GM23248 (cell line): Measurements from ENCODE around the gene BCAS4. TPM values are rescaled to one million over a fixed set of nuclear protein-coding genes. Genes with fewer than 3 reads are reported as not detected.

Experiments
- DNase-seq: peaks from one replicate; pipeline ENCODE4 v3.0.0-alpha.2; 2015
- H2AFZ ChIP-seq: fragments of 200-600 bp; sonication (generic); 2 replicates; pipeline ENCODE4 v1.6.1; 2016; ENCODE audit warnings: antibody characterized with exemption
- H3F3A ChIP-seq: fragments of 200-600 bp; sonication (generic); 2 replicates; pipeline ENCODE4 v1.6.1; 2016; ENCODE audit warnings: mild to moderate bottlenecking, antibody characterized with exemption, mixed run types; ENCODE audit not compliant: insufficient read depth
- H3K27ac ChIP-seq: fragments of 200-600 bp; sonication (generic); 2 replicates; pipeline ENCODE4 v1.5.1; 2016; ENCODE audit warnings: mild to moderate bottlenecking
- H3K27me3 ChIP-seq: fragments of 200-600 bp; sonication (generic); replicated peaks from 2 replicates; pipeline ENCODE4 v1.6.1; 2016; ENCODE audit warnings: mild to moderate bottlenecking; ENCODE audit not compliant: insufficient read depth
- H3K36me3 ChIP-seq: fragments of 200-600 bp; sonication (generic); 2 replicates; pipeline ENCODE4 v1.6.1; 2016; ENCODE audit warnings: low read depth, mild to moderate bottlenecking
- H3K4me1 ChIP-seq: fragments of 200-600 bp; sonication (generic); 2 replicates; pipeline ENCODE4 v1.6.1; 2016; ENCODE audit warnings: mild to moderate bottlenecking; ENCODE audit not compliant: insufficient read depth
- H3K4me2 ChIP-seq: fragments of 200-600 bp; sonication (generic); one replicate; pipeline ENCODE4 v1.6.1; 2016; ENCODE audit warnings: mild to moderate bottlenecking; ENCODE audit not compliant: unreplicated experiment
- H3K4me3 ChIP-seq: fragments of 200-600 bp; sonication (generic); 2 replicates; pipeline ENCODE4 v1.5.1; 2016; ENCODE audit warnings: mild to moderate bottlenecking
- H3K79me2 ChIP-seq: fragments of 200-600 bp; sonication (generic); 2 replicates; pipeline ENCODE4 v1.6.1; 2016; ENCODE audit warnings: mild to moderate bottlenecking; ENCODE audit not compliant: insufficient read depth
- H3K9ac ChIP-seq: fragments of 200-600 bp; sonication (generic); 2 replicates; pipeline ENCODE4 v1.6.1; 2016; ENCODE audit warnings: mild to moderate bottlenecking
- H3K9me2 ChIP-seq: fragments of 200-600 bp; sonication (generic); 2 replicates; pipeline ENCODE4 v1.6.1; 2016; ENCODE audit warnings: mixed run types, mild to moderate bottlenecking, moderate library complexity; ENCODE audit not compliant: insufficient read depth
- H3K9me3 ChIP-seq: fragments of 200-600 bp; sonication (generic); one replicate; pipeline ENCODE4 v1.6.1; 2017; ENCODE audit warnings: low read depth
- H4K20me1 ChIP-seq: fragments of 200-600 bp; sonication (generic); 2 replicates; pipeline ENCODE4 v1.6.0; 2016; ENCODE audit not compliant: insufficient read depth
- EZH2 ChIP-seq: fragments of 200-600 bp; sonication (generic); IDR thresholded peaks from 2 replicates; pipeline ENCODE4 v1.6.1; 2018; ENCODE audit warnings: antibody characterized with exemption, mild to moderate bottlenecking; ENCODE audit not compliant: insufficient read depth, poor library complexity, severe bottlenecking
- EZH2phosphoT487 ChIP-seq: fragments of 200-600 bp; sonication (generic); IDR thresholded peaks from 2 replicates; pipeline ENCODE4 v1.6.1; 2018; ENCODE audit warnings: antibody characterized with exemption, moderate library complexity, mild to moderate bottlenecking, low read depth; ENCODE audit not compliant: insufficient read depth
- WGBS, 2 experiments: methylation state at CpG; one replicate each; pipeline ENCODE4 v1.1.6; 2015 to 2017; ENCODE audit warnings: low lambda C conversion rate in 2 of 2, low coverage in 1 of 2; ENCODE audit errors: missing lambda C conversion rate in 2 of 2; 5-methylcytosine and 5-hydroxymethylcytosine counted together
- in situ Hi-C: fragments of 300-500 bp; cut with MboI; formaldehyde crosslinking; loops from 2 replicates; pipeline ENCODE4 v1.15.0; 2020
- polyA plus RNA-seq: library from polyadenylated mRNA; unstranded; fragments of >200 nt; fragmentation: Nextera tagmentation; extraction: Ambion mirVana; gene quantifications from 2 replicates; pipeline ENCODE4 v1.2.1, GENCODE V29; 2016
- total RNA-seq: library from RNA; depleted of rRNA; stranded (reverse); fragments of >200 nt; shearing (Covaris generic); gene quantifications from 2 replicates; pipeline ENCODE4 v1.2.3, GENCODE V29; 2014

The BCAS4 gene
- total and polyA plus RNA-seq, 2 experiments from 2014 or later: 12.6 to 16.8 TPM

DNA sequence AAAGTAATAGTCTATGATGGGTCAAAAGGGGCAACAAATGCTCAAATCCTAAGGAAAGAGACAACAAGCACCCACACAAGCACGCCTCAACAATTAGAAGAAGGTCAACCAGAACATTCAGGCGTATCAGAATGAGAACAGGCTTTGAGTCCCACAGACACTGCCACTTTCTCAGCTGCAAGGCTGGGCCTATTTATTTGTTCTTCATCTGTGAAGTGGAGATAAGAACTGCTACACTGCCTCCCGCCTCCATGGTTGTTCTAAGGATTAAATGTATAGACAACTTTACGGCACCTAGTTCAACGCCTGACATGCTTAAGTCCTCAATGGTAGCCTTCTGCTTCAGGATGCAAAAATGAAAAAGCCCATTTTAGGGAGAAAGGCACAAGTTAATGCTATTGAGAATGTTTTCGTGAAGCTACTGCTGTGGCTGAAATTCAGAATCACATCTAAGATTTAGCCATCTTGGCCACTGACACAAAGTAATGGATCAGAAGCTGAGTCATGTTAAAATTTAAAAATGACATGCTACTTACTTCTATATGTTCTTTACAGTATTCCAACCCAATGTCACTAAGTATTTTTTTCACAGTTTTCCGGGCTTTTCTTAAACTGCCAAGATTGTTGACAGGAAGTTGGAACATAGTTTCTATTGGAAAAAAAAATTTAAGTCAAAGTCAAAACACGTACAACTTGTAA is 108.6 kb downstream of the BCAS4 start:
- no peak overlapping the region for H2AFZ ChIP-seq
- H3F3A ChIP-seq: peaks cover 39% of the 10 kb centered on the region
- peaks cover 100% of the 10 kb centered on the region for H3K79me2 ChIP-seq
- in situ Hi-C loops: no loop called here
- no peaks in the 10 kb centered on the region for H3K9me2 ChIP-seq
- 83 to 84% methylated on average over 8 of the region's 8 CpGs for WGBS, 2 experiments
- TF ChIP-seq EZH2 (no peak), EZH2phosphoT487 (no peak)
- H3K4me2 ChIP-seq: no peak overlapping the region
- no peaks in the 10 kb centered on the region for H3K4me1 ChIP-seq
- peaks cover 37% of the 10 kb centered on the region for H3K36me3 ChIP-seq
- H4K20me1 ChIP-seq: peaks cover 13% of the 10 kb centered on the region; the same call in 1 of the 2 replicates
- H3K27ac ChIP-seq: no peak overlapping the region
- no peaks in the 10 kb centered on the region for H3K9me3 ChIP-seq
- H3K27me3 ChIP-seq: no peaks in the 10 kb centered on the region
- DNase-seq: no peak
- no peak overlapping the region for H3K4me3 ChIP-seq
- no peak overlapping the region for H3K9ac ChIP-seq

DNA sequence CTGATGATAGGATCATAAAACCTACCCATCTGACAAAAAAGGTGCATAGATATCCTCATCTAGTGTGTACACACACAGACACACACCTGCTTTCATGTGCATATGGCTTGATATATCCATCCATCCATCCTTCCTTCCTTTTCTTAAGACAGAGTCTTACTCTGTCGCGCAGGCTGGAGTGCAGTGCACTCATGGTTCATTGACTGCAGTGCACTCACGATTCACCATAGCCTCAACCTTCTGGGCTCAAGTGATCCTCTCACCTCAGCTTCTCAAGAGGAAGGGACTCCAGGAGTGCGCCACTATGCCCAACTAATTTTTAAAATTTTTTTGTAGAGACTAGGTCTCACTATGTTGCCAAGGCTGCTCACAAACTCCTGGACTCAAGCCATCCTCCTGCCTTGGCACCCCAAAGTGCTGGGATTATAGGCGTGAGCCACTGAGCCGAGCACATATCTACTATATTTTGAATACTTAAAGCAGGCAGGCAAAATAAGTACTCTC is 109.3 kb downstream of the BCAS4 start:
- Histone ChIP-seq H3K4me2 (no peak overlapping the region), H3K4me1 (no peaks in the 10 kb centered on the region; the same call in 1 of the 2 replicates), H4K20me1 (peaks cover 13% of the 10 kb centered on the region; the same call in 1 of the 2 replicates), H3K79me2 (peaks cover 100% of the 10 kb centered on the region), H2AFZ (no peak overlapping the region), H3K27ac (no peak overlapping the region), H3K9me2 (no peaks in the 10 kb centered on the region), H3K27me3 (no peaks in the 10 kb centered on the region), H3K4me3 (no peak overlapping the region), H3K9me3 (no peaks in the 10 kb centered on the region), H3F3A (peaks cover 45% of the 10 kb centered on the region), H3K36me3 (peaks cover 31% of the 10 kb centered on the region), H3K9ac (no peak overlapping the region)
- DNase-seq: no peak
- 80 to 81% methylated on average over 6 of the region's 6 CpGs for WGBS, 2 experiments
- TF ChIP-seq EZH2phosphoT487 (no peak), EZH2 (no peak)
- in situ Hi-C loops: no loop called here

DNA sequence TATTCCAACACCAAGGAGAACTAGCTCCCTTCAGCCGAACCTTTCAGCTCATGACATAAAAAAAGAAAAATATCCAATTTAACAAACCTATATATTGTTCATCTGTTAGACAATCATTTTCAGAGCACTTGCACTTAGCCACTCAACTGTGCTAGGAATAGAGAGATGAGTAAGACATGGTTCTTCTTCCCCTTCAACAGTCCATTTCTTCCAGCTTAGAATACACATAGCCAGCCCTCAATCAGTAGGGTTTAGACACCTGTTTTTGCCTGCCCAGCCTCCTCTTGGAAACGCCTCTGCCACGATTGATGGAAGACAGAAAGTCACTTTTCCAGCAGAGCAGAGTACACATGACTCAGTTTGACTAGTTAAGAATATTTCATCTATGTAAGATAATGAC is 114.6 kb downstream of the BCAS4 start:
- H3K36me3 ChIP-seq: no peaks in the 10 kb centered on the region
- WGBS, 2 experiments: 93 to 98% methylated on average over 3 of the region's 3 CpGs

DNA sequence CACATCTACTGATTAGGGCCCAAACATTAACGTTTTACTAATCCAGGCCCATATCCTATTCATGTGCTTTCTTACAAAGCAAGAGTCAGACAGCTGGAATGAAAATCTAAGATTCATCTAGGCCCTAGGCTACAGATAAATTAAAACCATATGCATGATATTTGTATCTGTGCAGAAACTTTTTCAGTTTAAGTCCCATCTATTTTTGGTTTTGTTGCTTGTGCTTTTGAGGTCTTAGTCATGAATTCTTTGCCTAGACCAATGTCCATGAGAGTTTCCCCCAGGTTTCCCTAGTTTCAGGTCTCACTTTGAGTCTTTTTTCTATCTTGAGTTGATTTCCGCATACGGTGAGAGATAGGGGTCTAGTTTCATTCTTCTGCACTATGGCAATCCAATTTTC is 116.2 kb downstream of the BCAS4 start:
- Histone ChIP-seq H3K4me3 (peak overlapping the region; percentile 28), H4K20me1 (peaks cover 31% of the 10 kb centered on the region), H3K9me2 (no peaks in the 10 kb centered on the region), H3K27me3 (no peaks in the 10 kb centered on the region), H3K4me1 (peaks cover 56% of the 10 kb centered on the region), H3K79me2 (peaks cover 98% of the 10 kb centered on the region), H3K27ac (peak overlapping the region; percentile 64), H2AFZ (no peak overlapping the region), H3K4me2 (peak overlapping the region; percentile 52), H3K9me3 (no peaks in the 10 kb centered on the region), H3F3A (peaks cover 88% of the 10 kb centered on the region), H3K9ac (no peak overlapping the region), H3K36me3 (no peaks in the 10 kb centered on the region)
- DNase-seq: peak; percentile 90
- in situ Hi-C loops: no loop called here
- TF ChIP-seq EZH2phosphoT487 (no peak), EZH2 (no peak)
- 29 to 30% methylated on average over 3 of the region's 3 CpGs for WGBS, 2 experiments

More for the DNA sequence above, 114.6 kb downstream of the BCAS4 start:
- H3K4me3 ChIP-seq: no peak overlapping the region
- H3K27me3 ChIP-seq: no peaks in the 10 kb centered on the region
- H4K20me1 ChIP-seq: peaks cover 29% of the 10 kb centered on the region
- no peaks in the 10 kb centered on the region for H3K9me2 ChIP-seq
- peak overlapping the region; percentile 64; the same call in 1 of the 2 replicates for H3K27ac ChIP-seq
- no peaks in the 10 kb centered on the region for H3K9me3 ChIP-seq
- H3K4me2 ChIP-seq: no peak overlapping the region
- in situ Hi-C loops: no loop called here
- no peak overlapping the region for H3K9ac ChIP-seq
- peaks cover 98% of the 10 kb centered on the region for H3K79me2 ChIP-seq
- TF ChIP-seq EZH2 (no peak), EZH2phosphoT487 (no peak)
- peaks cover 40% of the 10 kb centered on the region for H3K4me1 ChIP-seq
- peaks cover 78% of the 10 kb centered on the region for H3F3A ChIP-seq
- DNase-seq: no peak
- no peak overlapping the region for H2AFZ ChIP-seq
